A549 (cell line): ENCODE measurements around the gene GNLY. TPM values are rescaled to one million over a fixed set of nuclear protein-coding genes. Genes with fewer than 3 reads are reported as not detected.

Experiments used
- ATAC-seq, 2 experiments: fragments of 200-7000 bp in 1 of 2; fragments of >200 bp in 1 of 2; cut with Nextera tagmentation in 1 of 2; cut with Tn5 transposase in 1 of 2; 3 replicates each; pipeline versions ENCODE4 v1.8.0 to v1.9.1; 2018 to 2020; ENCODE audit warnings: mild to moderate bottlenecking in 1 of 2, moderate library complexity in 1 of 2
- CTCF ChIA-PET: fragments of 300-600 bp; sonication (Branson Sonifier 250); formaldehyde crosslinking; extraction: SDS; loops from one replicate; lab custom pipeline; 2021; ENCODE audit warnings: antibody characterized with exemption, inconsistent platforms; lab: Yijun Ruan, JAX
- POLR2A ChIA-PET: fragments of 350-600 bp; formaldehyde crosslinking; extraction: SDS; loops from one replicate; lab custom pipeline; 2021; ENCODE audit warnings: antibody characterized with exemption, inconsistent platforms; lab: Yijun Ruan, JAX
- DNase-seq, 2 experiments: peaks; one replicate each; pipeline versions ENCODE4 v3.0.0 to v3.0.0-alpha.2; 2011 to 2016; ENCODE audit warnings: low read depth in 1 of 2, low spot score in 1 of 2
- FAIRE-seq: peaks from 2 replicates; lab custom pipeline; 2011; peaks lifted over from hg19 to GRCh38; lab: Jason Lieb, UNC
- H3K27ac ChIP-seq, 2 experiments: fragments of >200 bp; sonication (Bioruptor Twin); formaldehyde crosslinking; 3 replicates each; pipeline ENCODE4 v1.5.1; 2016 to 2017
- H3K4me1 ChIP-seq: fragments of >200 bp; sonication (Bioruptor Twin); formaldehyde crosslinking; 3 replicates; pipeline ENCODE4 v1.6.1; 2016
- H3K4me2 ChIP-seq: fragments of >200 bp; sonication (Bioruptor Twin); formaldehyde crosslinking; 3 replicates; pipeline ENCODE4 v1.6.1; 2016
- H3K4me3 ChIP-seq: fragments of >200 bp; sonication (Bioruptor Twin); formaldehyde crosslinking; 3 replicates; pipeline ENCODE4 v1.5.1; 2016
- H3K9me3 ChIP-seq: fragments of >200 bp; sonication (Bioruptor Twin); formaldehyde crosslinking; 3 replicates; pipeline ENCODE4 v1.6.1; 2016
- CEBPB ChIP-seq, 2 experiments: fragments of >200 bp in 1 of 2; sonication (Bioruptor Twin) in 1 of 2; formaldehyde crosslinking in 1 of 2; IDR thresholded peaks; 2 replicates each; pipeline ENCODE4 v1.6.1; 2012 to 2016
- CHD4 ChIP-seq: fragments of 200-600 bp; sonication (generic); IDR thresholded peaks from 2 replicates; pipeline ENCODE4 v1.6.1; 2016; ENCODE audit warnings: antibody characterized with exemption, mild to moderate bottlenecking, borderline replicate concordance
- FOSL2 ChIP-seq, 2 experiments: fragments of 450-650 bp in 1 of 2; fragments of >200 bp in 1 of 2; sonication (Bioruptor Twin) in 1 of 2; formaldehyde crosslinking; IDR thresholded peaks; 2 replicates each; pipeline versions ENCODE4 v1.5.0 to v1.6.1; 2016 to 2020; ENCODE audit warnings: mild to moderate bottlenecking in 1 of 2, moderate library complexity in 1 of 2
- FOXS1 ChIP-seq: fragments of 250-450 bp; sonication (Bioruptor Pico); IDR thresholded peaks from 2 replicates; pipeline ENCODE4 v1.5.0; 2020; ENCODE audit warnings: mild to moderate bottlenecking, moderate library complexity
- GATA3 ChIP-seq: IDR thresholded peaks from 2 replicates; pipeline ENCODE4 v1.6.1; 2012; ENCODE audit warnings: borderline replicate concordance
- HEYL ChIP-seq: fragments of 250-450 bp; sonication (Bioruptor Pico); IDR thresholded peaks from 2 replicates; pipeline ENCODE4 v1.8.0; 2021; ENCODE audit warnings: mild to moderate bottlenecking, moderate library complexity
- KDM1A ChIP-seq: fragments of 200-600 bp; sonication (generic); IDR thresholded peaks from 2 replicates; pipeline ENCODE4 v1.6.1; 2016; ENCODE audit warnings: low read depth, mild to moderate bottlenecking
- MAFK ChIP-seq: fragments of 450-650 bp; IDR thresholded peaks from 2 replicates; pipeline ENCODE4 v1.6.1; 2014; ENCODE audit not compliant: partially characterized antibody
- NPAS2 ChIP-seq: fragments of 250-450 bp; sonication (Bioruptor Pico); IDR thresholded peaks from 2 replicates; pipeline ENCODE4 v1.8.0; 2022; ENCODE audit warnings: mild to moderate bottlenecking, moderate library complexity, borderline replicate concordance
- PHF8 ChIP-seq: fragments of 200-600 bp; sonication (generic); IDR thresholded peaks from 2 replicates; pipeline ENCODE4 v1.6.1; 2016; ENCODE audit warnings: low read depth, mild to moderate bottlenecking, antibody characterized with exemption, moderate library complexity, borderline replicate concordance
- POLR2A ChIP-seq: IDR thresholded peaks from 2 replicates; pipeline ENCODE4 v1.6.1; 2012; ENCODE audit warnings: mild to moderate bottlenecking, low read length
- RARB ChIP-seq: fragments of 250-450 bp; sonication (Bioruptor Pico); IDR thresholded peaks from 2 replicates; pipeline ENCODE4 v1.8.0; 2021; ENCODE audit warnings: mild to moderate bottlenecking, moderate library complexity
- REST ChIP-seq: fragments of 200-600 bp; sonication (generic); IDR thresholded peaks from 2 replicates; pipeline ENCODE4 v1.6.1; 2016; ENCODE audit warnings: antibody characterized with exemption, mild to moderate bottlenecking, moderate library complexity
- RFX5 ChIP-seq: fragments of 450-650 bp; IDR thresholded peaks from 2 replicates; pipeline ENCODE4 v1.7.1; 2014; ENCODE audit warnings: antibody characterized with exemption, mild to moderate bottlenecking, moderate library complexity
- RNF2 ChIP-seq: fragments of 200-600 bp; sonication (generic); IDR thresholded peaks from 2 replicates; pipeline ENCODE4 v1.6.1; 2016; ENCODE audit warnings: low read depth, mild to moderate bottlenecking, antibody characterized with exemption, moderate library complexity, borderline replicate concordance
- TFCP2L1 ChIP-seq: fragments of 250-450 bp; sonication (Bioruptor Pico); IDR thresholded peaks from 2 replicates; pipeline ENCODE4 v1.5.0; 2021; ENCODE audit warnings: mild to moderate bottlenecking
- TP53 ChIP-seq: fragments of 250-450 bp; sonication (Bioruptor Pico); IDR thresholded peaks from 2 replicates; pipeline ENCODE4 v1.5.0; 2021; ENCODE audit warnings: mild to moderate bottlenecking, moderate library complexity
- ZFP36 ChIP-seq: fragments of 450-650 bp; IDR thresholded peaks from 2 replicates; pipeline ENCODE4 v1.6.1; 2014; ENCODE audit warnings: borderline replicate concordance; ENCODE audit not compliant: partially characterized antibody
- ZNF302 ChIP-seq: fragments of 250-450 bp; sonication (Bioruptor Pico); IDR thresholded peaks from 2 replicates; pipeline ENCODE4 v1.9.0; 2021; ENCODE audit warnings: inconsistent platforms, mild to moderate bottlenecking, moderate library complexity
- ZSCAN20 ChIP-seq: fragments of 250-450 bp; sonication (Bioruptor Pico); IDR thresholded peaks from 2 replicates; pipeline ENCODE4 v1.8.0; 2022; ENCODE audit warnings: mild to moderate bottlenecking, moderate library complexity
- WGBS: methylation state at CpG from one replicate; pipeline ENCODE4 v1.1.6; 2017; ENCODE audit errors: missing lambda C conversion rate; 5-methylcytosine and 5-hydroxymethylcytosine counted together
- polyA plus RNA-seq, 4 experiments: library from polyadenylated mRNA; depleted of rRNA in 3 of 4; stranded (reverse); fragments of >200 nt; fragmentation: RNase III in 1 of 4; extraction: RNeasy Plus Mini Kit Qiagen cat#74134 plus additional on column Dnase treatment in 1 of 4; gene quantifications; 2 replicates in 3 of 4; 3 replicates in 1 of 4; pipeline ENCODE4 v1.2.3, GENCODE V29; 2011 to 2017

Gene GNLY
- polyA plus RNA-seq, 2 of the 4 experiments (the other 2 are of a cell fraction) = not detected

- 78% methylated on average over 9 of the region's 11 CpGs for WGBS
- no peak for FAIRE-seq
- no peak overlapping the region for H3K4me3 ChIP-seq
- H3K4me2 ChIP-seq = no peak overlapping the region
- 0 out of 6 replicates have a peak overlapping the region, but pooled peaks of 1 of the 2 experiments have one; percentile 13 for H3K27ac ChIP-seq
- TF ChIP-seq REST (no peak), RFX5 (no peak), FOSL2 (IDR thresholded peaks at IDR 0.05) (no peak), FOSL2 (CRISPR knock-in tag; IDR thresholded peaks at IDR 0.05) (no peak), FOXS1 (CRISPR knock-in tag) (no peak), CHD4 (no peak), POLR2A (no peak), ZFP36 (no peak), ZSCAN20 (CRISPR knock-in tag) (no peak)
- ChIA-PET POLR2A (no interaction called here), CTCF (interaction anchor here (0.9 to 10.5 kb wide), 8 partner anchors 9 to 148 kb away, joined by 3 to 73 read pairs (median 4); no protein-coding TSS in a partner anchor)
- H3K4me1 ChIP-seq = peaks cover 15% of the 10 kb centered on the region
- DNase-seq = no peak
- no peaks in the 10 kb centered on the region for H3K9me3 ChIP-seq
- ATAC-seq = no peak
These were observed 28.8 kb upstream of the GNLY start for GRCh38 chr2:85665264-85665937.

- no peak for FAIRE-seq
- Histone ChIP-seq H3K4me3 (no peak overlapping the region), H3K4me2 (no peak overlapping the region), H3K4me1 (peaks cover 15% of the 10 kb centered on the region), H3K27ac (no peak overlapping the region)
- ATAC-seq = no peak
- TF ChIP-seq PHF8 (no peak), NPAS2 (CRISPR knock-in tag) (no peak), CEBPB (IDR thresholded peaks at IDR 0.05) (no peak), POLR2A (no peak), RFX5 (no peak), ZNF302 (no peak), HEYL (CRISPR knock-in tag) (no peak), MAFK (no peak), FOXS1 (CRISPR knock-in tag) (no peak), RNF2 (no peak), TFCP2L1 (CRISPR knock-in tag) (no peak), RARB (CRISPR knock-in tag) (no peak), GATA3 (no peak), TP53 (CRISPR knock-in tag) (no peak), KDM1A (no peak), ZFP36 (no peak)
- TF ChIP-seq, all 56 proteins: peak for 0
- DNase-seq = no peak
- CTCF ChIA-PET = interaction anchor here (0.9 to 7.8 kb wide), 4 partner anchors 10 to 41 kb away, joined by 3 to 59 read pairs (median 6); no protein-coding TSS in a partner anchor
- WGBS = 92% methylated on average over 6 of the region's 6 CpGs
- POLR2A ChIA-PET = no interaction called here
- H3K9me3 ChIP-seq = no peaks in the 10 kb centered on the region
These were observed 28.1 kb upstream of the GNLY start for GRCh38 chr2:85666016-85666415.
